Heart right ventricle (tissue), 16 donors: Measurements from ENCODE around the gene SP6. TPM values are rescaled to one million over a fixed set of nuclear protein-coding genes. Genes with fewer than 3 reads are reported as not detected.

ENCODE experiments used
- ATAC-seq, 8 donors: fragments of 200-7000 bp; cut with Tn5 transposase; one replicate each; pipeline ENCODE4 v1.9.1; 2020; ENCODE audit warnings: mild to moderate bottlenecking in 8 of 8, moderate library complexity in 8 of 8, moderate number of reproducible peaks in 1 of 8
- DNase-seq, 2 donors: peaks; one replicate each; pipeline ENCODE4 v3.0.0-alpha.2; 2020
- H3K27ac ChIP-seq, 10 donors: fragments of 200-600 bp; sonication (generic) in 2 of 10; one replicate each; pipeline versions ENCODE4 v1.5.0 to v1.8.0; 2020 to 2022; ENCODE audit warnings: mild to moderate bottlenecking in 3 of 10
- H3K27me3 ChIP-seq, 7 donors: fragments of 200-600 bp; one replicate each; pipeline ENCODE4 v1.8.0; 2021 to 2022; ENCODE audit warnings: mild to moderate bottlenecking in 2 of 7
- H3K36me3 ChIP-seq, 9 donors: fragments of 200-600 bp; sonication (generic) in 1 of 9; one replicate each; pipeline versions ENCODE4 v1.5.0 to v1.8.0; 2020 to 2022; ENCODE audit warnings: mild to moderate bottlenecking in 2 of 9
- H3K4me1 ChIP-seq, 9 donors: fragments of 200-600 bp; sonication (generic) in 1 of 9; one replicate each; pipeline versions ENCODE4 v1.5.0 to v1.8.0; 2020 to 2022; ENCODE audit warnings: mild to moderate bottlenecking in 4 of 9
- H3K4me3 ChIP-seq, 10 donors: fragments of 200-600 bp; sonication (generic) in 2 of 10; one replicate each; pipeline versions ENCODE4 v1.5.0 to v1.8.0; 2020 to 2022; ENCODE audit warnings: mild to moderate bottlenecking in 7 of 10, moderate library complexity in 2 of 10
- H3K9me3 ChIP-seq, 11 donors: fragments of 200-600 bp in 10 of 11; sonication (generic) in 2 of 11; one replicate each; pipeline versions ENCODE4 v1.5.0 to v1.8.0; 2013 to 2022; ENCODE audit warnings: mild to moderate bottlenecking in 2 of 11, control low read depth in 1 of 11, moderate library complexity in 1 of 11
- CTCF ChIP-seq, 9 donors: fragments of 200-600 bp; sonication (generic) in 2 of 9; IDR thresholded peaks; one replicate each; pipeline versions ENCODE4 v1.5.0 to v1.8.0; 2021 to 2022; ENCODE audit warnings: antibody characterized with exemption in 9 of 9, mild to moderate bottlenecking in 5 of 9, moderate library complexity in 1 of 9
- WGBS, 2 donors: extraction: QIAGEN DNeasy Blood & Tissue Kit; methylation state at CpG; one replicate each; pipeline ENCODE4 v1.1.7; 2013; ENCODE audit warnings: inconsistent platforms in 1 of 2; 5-methylcytosine and 5-hydroxymethylcytosine counted together
- intact Hi-C, 10 donors: fragments of 100-400 bp; cut with DNase I; formaldehyde crosslinking; loops; one replicate each; pipeline versions ENCODE4 v1.11.1 to v1.14.2; 2022
- polyA plus RNA-seq, 2 donors: library from polyadenylated mRNA; stranded (reverse); fragments of 200-250 nt; gene quantifications; one replicate each; pipeline ENCODE4 v1.2.3, GENCODE V29; 2013
- total RNA-seq, 10 donors: library from RNA; stranded (reverse); fragmentation: NEBNext Ultra II Directional in 3 of 10; extraction: Animal tissue kit (Norgen Biotek cat#: 25700) in 3 of 10; gene quantifications; one replicate each; pipeline versions ENCODE4 v1.2.1 to v1.2.4, GENCODE V29; 2021 to 2023
- donor health status: Arrhythmogenic right ventricular cardiomyopathy.
- donor health status: ischemic (EF 13 %, LVEDD 7.1; RV severe dilation, severe dysfunction).
- donor health status: healthy with polysubstance abuse.
- donor health status: DM: no; HTN: yes; CAD: no.
- donor health status: DM: no; HTN: no; CAD: no.
- donor health status: ischemic (EF 25% LVEDD 6.9; RV normal size, moderate dysfunction).
- donor health status: ischemic (EF 25% LVEDD 5.7; RV mildly dilated, moderate dysfunction).
- donor health status: healthy.
- donor health status: DM: yes; HTN: yes; CAD: no.
- donor health status: Ischemic cardiomyopathy.
- donor health status: ischemic (EF 35%, LVEDD 5.7; RV mildly dilated, moderate dysfunction).
- donor health status: nonischemic (EF 11% LVEDD 7.7; RV severe dilation, severe dysfunction).
- donor health status: DM: yes; HTN: yes; CAD: no.
- donor health status: PGD.
- donor health status: ischemic (EF 29% LVEDD 5.4; RV normal size, mild dysfunction).
- donor health status: nonischemic (EF 23%, LVEDD 6.1; RV moderate dilation, normal function).

SP6 gene
- total and polyA plus RNA-seq, 12 donors, result 0.05 to 1.9 (median 0.23) TPM

GRCh38 chr17:47873200-47874090 lies 22.5 kb upstream of the SP6 start:
- Histone ChIP-seq H3K4me1 (peaks cover 0 to 6% (median 0%) of the 10 kb centered on the region in 9 donors), H3K9me3 (no peaks in the 10 kb centered on the region), H3K4me3 (no peak overlapping the region), H3K36me3 (no peaks in the 10 kb centered on the region), H3K27me3 (peaks cover 0 to 84% (median 69%) of the 10 kb centered on the region in 7 donors), H3K27ac (no peak overlapping the region)
- ATAC-seq (no peak), DNase-seq (no peak)
- TF ChIP-seq CTCF (IDR thresholded peaks at IDR 0.05), result no peak
- intact Hi-C loops, result no loop called here
- WGBS, 2 donors, result 41 to 50% methylated on average over 4 of the region's 4 CpGs

- no peak overlapping the region for H3K27ac ChIP-seq
- 39 to 53% methylated on average over 15 of the region's 15 CpGs for WGBS, 2 donors
- ATAC-seq, result no peak
- H3K27me3 ChIP-seq, result peaks cover 0 to 89% (median 67%) of the 10 kb centered on the region in 7 donors
- intact Hi-C loops, result no loop called here
- H3K9me3 ChIP-seq, result no peaks in the 10 kb centered on the region
- H3K4me1 ChIP-seq, result peaks cover 0 to 6% (median 0%) of the 10 kb centered on the region in 9 donors
- TF ChIP-seq CTCF (IDR thresholded peaks at IDR 0.05), result no peak
- H3K36me3 ChIP-seq, result no peaks in the 10 kb centered on the region
- H3K4me3 ChIP-seq, result no peak overlapping the region
- DNase-seq, result no peak
These were observed 21.7 kb upstream of the SP6 start for GRCh38 chr17:47872651-47873161.

DNA sequence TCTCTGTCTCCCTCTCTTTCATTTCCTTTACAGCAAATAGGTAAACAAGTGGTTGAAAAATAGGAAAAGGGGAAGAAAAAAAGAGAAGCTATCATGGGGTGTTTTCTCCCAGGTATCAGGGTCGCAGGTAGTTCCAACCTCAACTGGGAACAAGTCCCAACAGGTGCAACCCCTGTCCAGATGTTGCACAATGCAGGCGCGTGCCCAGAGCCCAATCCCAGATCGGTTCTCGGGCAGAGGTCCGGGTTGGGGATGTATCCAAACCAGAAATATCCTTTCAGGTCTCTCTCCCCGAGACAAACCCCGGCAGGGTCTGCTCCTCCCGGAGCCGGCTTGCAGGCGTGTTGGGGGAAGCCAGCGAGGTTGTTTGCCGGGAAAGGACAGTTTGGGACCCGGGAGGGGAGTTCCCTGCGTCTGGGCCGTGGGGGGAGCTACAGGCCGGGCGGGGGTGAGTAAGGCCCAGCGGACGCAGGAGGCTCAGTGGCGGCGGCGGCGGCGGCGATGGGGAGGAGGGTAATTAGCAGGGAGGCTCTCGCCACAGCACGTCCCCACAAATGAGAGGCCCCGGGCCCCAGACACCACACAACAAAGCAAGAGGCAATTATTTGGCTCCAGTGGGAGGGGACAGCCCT lies 21.2 kb upstream of the SP6 start:
- intact Hi-C loops, result no loop called here
- TF ChIP-seq CTCF (IDR thresholded peaks at IDR 0.05), result no peak

DNA sequence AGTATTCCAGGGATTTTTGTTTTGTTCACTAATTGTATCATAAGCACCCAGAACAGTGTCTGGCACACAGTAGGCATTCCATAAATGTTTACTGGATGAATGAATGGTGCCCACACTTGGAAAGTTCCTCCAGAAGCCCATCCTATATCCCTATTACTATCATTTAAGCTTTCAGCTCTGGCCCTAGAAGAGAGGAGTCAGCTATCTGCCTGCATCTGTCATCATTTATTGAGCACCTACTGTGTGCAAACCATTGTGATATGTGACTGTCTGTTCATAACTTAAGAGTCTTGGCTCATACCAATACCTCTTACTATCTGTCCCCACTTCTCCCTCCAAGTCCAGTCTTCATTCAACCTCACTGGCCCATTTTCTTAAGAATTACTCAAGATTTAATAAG lies 20.1 kb upstream of the SP6 start:
- DNase-seq, result no peak
- H3K4me1 ChIP-seq, result peaks cover 0 to 10% (median 0%) of the 10 kb centered on the region in 9 donors

More for the DNA sequence above, 21.2 kb upstream of the SP6 start:
- Histone ChIP-seq H3K4me1 (peaks cover 0 to 6% (median 0%) of the 10 kb centered on the region in 9 donors), H3K27ac (no peak overlapping the region), H3K27me3 (peaks cover 0 to 88% (median 64%) of the 10 kb centered on the region in 7 donors), H3K36me3 (no peaks in the 10 kb centered on the region), H3K9me3 (no peaks in the 10 kb centered on the region), H3K4me3 (no peak overlapping the region)
- DNase-seq (no peak), ATAC-seq (no peak)
- 43 to 44% methylated on average over 29 of the region's 29 CpGs for WGBS, 2 donors

More for the DNA sequence above, 20.1 kb upstream of the SP6 start:
- Histone ChIP-seq H3K27me3 (peaks cover 0 to 92% (median 63%) of the 10 kb centered on the region in 7 donors), H3K36me3 (no peaks in the 10 kb centered on the region), H3K27ac (no peak overlapping the region), H3K9me3 (no peaks in the 10 kb centered on the region), H3K4me3 (no peak overlapping the region)
- TF ChIP-seq CTCF (IDR thresholded peaks at IDR 0.05), result no peak
- intact Hi-C loops, result no loop called here
- no peak for ATAC-seq
